HG02610 (cell line): ENCODE measurements around the gene TAPBP.
"Not testable (repeated sequence)": the region's sequence is repeated elsewhere in the genome, so short reads cannot be mapped to it uniquely, and the experiment has no call there.

Source experiments
- ATAC-seq: cut with Tn5 transposase; IDR thresholded peaks from one replicate; pipeline ENCODE4 v1.9.1; 2021; ENCODE audit warnings: mild to moderate bottlenecking, moderate library complexity; ENCODE audit not compliant: unreplicated experiment

TAPBP gene

GRCh38 chr6:33277663-33278391 lies 36.1 kb downstream of the TAPBP start:
- ATAC-seq: no peak

GRCh38 chr6:33276864-33277662 lies 36.8 kb downstream of the TAPBP start, which contains the start of gene B3GALT4:
TSS of gene B3GALT4 (plus strand) at chr6:33277123. CDS start at chr6:33277420, 297 bp downstream.
- peak; percentile 46 for ATAC-seq

DNA sequence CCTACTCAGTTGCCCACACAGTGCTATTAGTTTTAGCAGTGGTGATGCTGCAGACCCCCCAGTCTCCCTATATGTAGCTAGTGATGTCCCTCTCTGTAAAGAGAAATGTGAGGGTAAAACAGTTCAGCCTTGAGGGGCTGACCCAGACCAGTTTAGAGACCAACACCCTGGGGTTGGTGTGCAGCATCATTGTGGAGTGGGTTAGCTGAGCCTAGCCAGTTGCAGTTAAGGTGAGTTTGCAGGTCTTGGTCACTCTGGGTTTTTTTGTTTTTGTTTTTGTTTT lies 37.4 kb downstream of the TAPBP start:
- ATAC-seq: no peak

DNA sequence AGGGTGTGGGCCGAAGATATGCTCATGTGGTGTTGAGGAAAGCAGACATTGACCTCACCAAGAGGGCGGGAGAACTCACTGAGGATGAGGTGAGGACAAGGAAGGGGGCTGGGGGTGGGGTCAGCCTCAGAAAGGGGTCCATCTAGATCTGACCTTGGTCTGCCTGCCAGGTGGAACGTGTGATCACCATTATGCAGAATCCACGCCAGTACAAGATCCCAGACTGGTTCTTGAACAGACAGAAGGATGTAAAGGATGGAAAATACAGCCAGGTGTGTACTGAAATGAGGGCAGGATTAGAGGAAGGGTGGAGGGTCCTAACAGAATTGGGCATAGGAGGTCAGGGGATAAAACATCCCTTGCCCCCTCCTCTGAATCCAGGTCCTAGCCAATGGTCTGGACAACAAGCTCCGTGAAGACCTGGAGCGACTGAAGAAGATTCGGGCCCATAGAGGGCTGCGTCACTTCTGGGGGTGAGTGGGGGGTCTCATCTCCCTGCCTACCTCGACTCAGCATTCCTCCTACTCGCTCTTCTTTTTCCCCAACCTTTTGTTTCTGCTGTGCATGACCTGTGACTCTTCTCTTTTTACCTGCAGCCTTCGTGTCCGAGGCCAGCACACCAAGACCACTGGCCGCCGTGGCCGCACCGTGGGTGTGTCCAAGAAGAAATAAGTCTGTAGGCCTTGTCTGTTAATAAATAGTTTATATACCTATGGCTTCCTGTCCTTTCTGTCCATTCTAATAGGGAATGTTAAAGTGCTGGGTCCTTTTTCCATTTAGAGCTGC lies 37.9 kb downstream of the TAPBP start:
- not testable (repeated sequence) for ATAC-seq

DNA sequence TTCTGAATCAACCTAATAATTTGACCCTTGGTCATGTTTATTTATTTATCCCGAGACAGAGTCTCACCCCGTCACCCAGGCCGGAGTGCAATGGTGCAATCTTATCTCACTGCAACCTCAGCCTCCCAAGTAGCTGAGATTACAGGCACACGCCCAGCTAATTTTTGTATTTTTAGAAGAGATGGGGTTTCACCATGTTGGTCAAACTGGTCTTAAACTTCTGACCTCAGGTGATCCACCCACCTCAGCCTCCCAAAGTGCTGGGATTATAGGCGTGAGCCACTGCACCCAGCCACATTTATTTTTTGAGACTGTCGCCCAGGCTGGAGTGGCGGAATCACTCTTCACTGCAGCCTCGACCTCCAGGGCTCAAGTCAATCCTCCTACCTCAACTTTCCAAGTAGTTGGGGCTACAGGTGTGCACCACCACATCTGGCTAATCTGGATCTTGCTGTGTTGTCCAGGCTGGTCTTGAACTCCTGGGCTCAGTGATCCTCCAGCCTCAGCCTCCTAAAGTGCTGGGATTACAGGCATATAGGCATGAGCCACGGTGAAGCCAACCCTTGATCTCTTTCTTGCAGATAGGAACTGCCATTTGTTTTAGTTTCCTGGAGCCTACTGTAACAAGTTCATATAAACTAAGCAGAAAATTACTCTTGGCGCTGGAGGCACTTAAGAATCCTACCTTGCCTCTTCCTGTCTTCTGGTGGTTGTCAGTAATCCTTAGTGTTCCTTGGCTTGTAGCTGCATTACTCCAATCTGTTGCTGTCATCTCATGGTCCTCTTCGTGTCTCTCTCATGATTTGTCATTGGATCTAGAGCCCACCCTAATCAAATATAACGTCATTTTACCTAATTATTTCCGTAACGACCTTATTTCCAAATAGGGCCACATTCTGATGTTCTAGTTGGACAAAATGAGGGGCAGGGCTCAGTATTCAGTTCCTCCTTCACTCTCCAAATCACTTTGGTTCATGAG lies 39.7 kb downstream of the TAPBP start:
- no peak for ATAC-seq

GRCh38 chr6:33273129-33273923 lies 40.6 kb downstream of the TAPBP start:
- no peak for ATAC-seq

- no peak for ATAC-seq
Measured at GRCh38 chr6:33272275-33273128, 41.4 kb downstream of the TAPBP start.

GRCh38 chr6:33271468-33272274 lies 42.2 kb downstream of the TAPBP start, which contains the start of the genes RPS18 and VPS52:
TSS of gene RPS18 (plus strand) at chr6:33272075. CDS start at chr6:33272120, 45 bp downstream.
TSS of gene VPS52 (minus strand) at chr6:33271876. CDS start at chr6:33271675, 201 bp downstream.
- ATAC-seq: peak; percentile 83

DNA sequence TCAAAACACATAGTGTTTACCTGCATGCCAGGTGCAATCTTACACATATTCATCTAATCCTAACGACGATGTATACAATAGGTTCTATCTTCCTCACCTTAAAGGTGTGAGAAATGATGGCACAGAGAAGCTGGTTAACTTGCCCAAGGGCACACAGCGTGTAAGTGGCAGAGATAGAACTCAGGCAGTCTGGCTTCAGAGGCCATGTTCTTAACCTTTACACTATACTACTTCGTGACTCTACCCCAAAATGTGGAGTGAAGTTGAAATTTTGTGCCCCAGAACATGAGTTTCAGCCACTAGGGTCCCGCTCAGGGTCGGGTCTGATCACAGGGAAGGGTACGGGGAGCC lies 42.8 kb downstream of the TAPBP start:
- ATAC-seq: no peak

GRCh38 chr6:33264015-33264414 lies 49.9 kb downstream of the TAPBP start:
- no peak for ATAC-seq

DNA sequence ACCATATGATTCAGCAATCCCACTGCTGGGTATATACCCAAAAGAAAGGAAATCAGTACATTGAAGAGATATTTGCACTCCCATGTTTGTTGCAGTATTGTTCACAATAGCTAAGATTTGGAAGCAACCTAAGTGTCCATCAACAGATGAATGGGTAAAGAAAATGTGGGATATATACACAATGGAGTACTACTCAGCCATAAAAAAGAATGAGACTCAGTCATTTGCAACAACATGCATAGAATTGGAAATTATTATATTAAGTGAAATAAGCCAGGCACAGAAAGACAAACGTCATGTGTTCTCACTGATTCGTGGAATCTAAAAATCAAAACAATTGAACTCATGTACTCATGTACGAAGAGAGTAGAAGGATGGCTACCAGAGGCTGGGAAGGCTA lies 51.4 kb downstream of the TAPBP start:
- not testable (repeated sequence) for ATAC-seq

- no peak for ATAC-seq
Measured at GRCh38 chr6:33259032-33259431, 54.8 kb downstream of the TAPBP start.

DNA sequence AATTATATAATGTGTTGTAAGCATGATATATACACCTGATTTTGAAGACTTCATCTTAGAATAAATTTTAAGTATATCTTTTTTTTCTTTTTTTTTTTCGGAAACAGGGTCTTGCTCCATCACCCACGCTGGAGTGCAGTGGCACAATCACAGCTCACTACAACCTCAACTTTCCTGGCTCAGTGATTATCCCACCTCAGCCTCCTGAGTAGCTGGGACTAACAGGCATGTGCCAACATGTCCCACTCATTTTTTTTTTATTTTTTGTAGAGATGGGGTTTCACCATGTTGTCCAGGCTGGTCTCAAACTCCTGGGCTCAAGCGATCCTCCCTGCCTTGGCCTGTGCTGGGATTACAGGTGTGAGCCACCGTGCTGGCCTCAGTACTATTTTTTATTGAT lies 59.3 kb downstream of the TAPBP start:
- no peak for ATAC-seq

- ATAC-seq: no peak
Measured at GRCh38 chr6:33252759-33253158, 61.1 kb downstream of the TAPBP start.

DNA sequence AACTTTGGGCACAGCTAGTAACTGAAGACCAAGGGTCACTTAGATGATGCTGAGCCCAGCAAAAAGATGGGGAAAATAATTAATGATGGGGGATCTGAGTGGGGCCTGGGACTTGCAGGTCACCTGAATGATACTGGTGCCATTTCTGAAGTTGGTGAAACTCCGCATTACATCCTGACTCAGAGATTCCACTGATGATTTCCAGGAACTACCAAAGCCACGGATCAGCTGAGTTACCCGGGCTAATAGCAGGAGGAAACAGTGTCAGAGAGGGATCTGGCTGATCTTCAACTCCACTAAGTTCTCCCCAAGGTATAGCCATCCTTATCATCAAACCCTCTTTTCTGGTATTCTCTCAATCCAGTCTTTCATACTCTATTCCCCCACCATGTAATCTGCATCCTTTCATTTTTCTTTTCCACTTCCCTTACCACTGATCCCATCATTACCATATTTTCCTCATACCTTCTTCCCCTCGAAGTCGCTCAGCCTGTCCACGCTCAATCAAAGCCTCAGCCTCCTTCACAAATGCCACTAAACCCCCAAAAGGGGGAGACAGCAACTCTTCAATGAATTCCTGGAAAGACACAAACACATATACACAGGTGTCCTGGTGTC lies 62.4 kb downstream of the TAPBP start:
- no peak for ATAC-seq

GRCh38 chr6:33250731-33251130 lies 63.1 kb downstream of the TAPBP start:
- no peak for ATAC-seq
